HepG2 (cell line): ENCODE measurements around the gene CLIP2. TPM values are rescaled to one million over a fixed set of nuclear protein-coding genes. Genes with fewer than 3 reads are reported as not detected.
A peak's percentile ranks its signal among the peaks of the same experiment; 100 is the strongest.

Experiments used
- AGO1 ChIP-seq: fragments of 200-400 bp; formaldehyde crosslinking; IDR thresholded peaks from 2 replicates; pipeline ENCODE4 v1.6.1; 2017; ENCODE audit warnings: mild to moderate bottlenecking, low read depth, low read length, moderate library complexity; ENCODE audit not compliant: poor library complexity, severe bottlenecking
- DPF2 ChIP-seq: sonication (generic); formaldehyde crosslinking; IDR thresholded peaks from 2 replicates; pipeline ENCODE4 v1.4.0; 2020; ENCODE audit warnings: mild to moderate bottlenecking, low read depth, missing genetic modification reagents, borderline replicate concordance
- GTF2F1 ChIP-seq: fragments of 150-350 bp; IDR thresholded peaks from 2 replicates; pipeline ENCODE4 v1.6.1; 2014; ENCODE audit warnings: low read length
- HHEX ChIP-seq: IDR thresholded peaks from 2 replicates; pipeline ENCODE4 v1.6.1; 2016; ENCODE audit warnings: control low read depth
- JDP2 ChIP-seq: sonication (generic); formaldehyde crosslinking; IDR thresholded peaks from 2 replicates; pipeline ENCODE4 v1.8.1; 2022; ENCODE audit warnings: missing genetic modification reagents, borderline replicate concordance
- JUNB ChIP-seq: sonication (generic); formaldehyde crosslinking; IDR thresholded peaks from 2 replicates; pipeline ENCODE4 v1.8.0; 2022; ENCODE audit warnings: missing genetic modification reagents, mild to moderate bottlenecking, borderline replicate concordance
- MED1 ChIP-seq: sonication (generic); formaldehyde crosslinking; IDR thresholded peaks from 2 replicates; pipeline ENCODE4 v1.4.0; 2020; ENCODE audit warnings: missing genetic modification reagents
- NKX3-1 ChIP-seq: sonication (generic); formaldehyde crosslinking; IDR thresholded peaks from 2 replicates; pipeline ENCODE4 v1.5.0; 2020; ENCODE audit warnings: missing genetic modification reagents
- PHB2 ChIP-seq: fragments of 450-650 bp; IDR thresholded peaks from 2 replicates; pipeline ENCODE4 v1.6.1; 2018; ENCODE audit not compliant: partially characterized antibody
- PITX1 ChIP-seq: sonication (generic); formaldehyde crosslinking; IDR thresholded peaks from 2 replicates; pipeline ENCODE4 v1.5.1; 2020; ENCODE audit warnings: mild to moderate bottlenecking, missing genetic modification reagents
- SP1 ChIP-seq, 2 experiments: fragments of 450-650 bp in 1 of 2; sonication (generic) in 1 of 2; formaldehyde crosslinking in 1 of 2; IDR thresholded peaks; 2 replicates each; pipeline versions ENCODE4 v1.4.0 to v1.6.1; 2016 to 2020; ENCODE audit warnings: missing genetic modification reagents in 1 of 2
- SUZ12 ChIP-seq: fragments of 150-350 bp; IDR thresholded peaks from 2 replicates; pipeline ENCODE4 v1.6.1; 2014; ENCODE audit warnings: low read depth, low read length
- ZBTB8A ChIP-seq: sonication (generic); formaldehyde crosslinking; IDR thresholded peaks from 2 replicates; pipeline ENCODE4 v1.4.0; 2020; ENCODE audit warnings: mild to moderate bottlenecking, low read depth, missing genetic modification reagents, borderline replicate concordance
- ZFP37 ChIP-seq: sonication (generic); formaldehyde crosslinking; IDR thresholded peaks from 2 replicates; pipeline ENCODE4 v1.4.0; 2020; ENCODE audit warnings: missing genetic modification reagents, borderline replicate concordance
- ZIK1 ChIP-seq: sonication (generic); formaldehyde crosslinking; IDR thresholded peaks from 2 replicates; pipeline ENCODE4 v1.5.0; 2020; ENCODE audit warnings: mild to moderate bottlenecking, low read depth, missing genetic modification reagents, borderline replicate concordance
- ZKSCAN8 ChIP-seq: IDR thresholded peaks from 2 replicates; pipeline ENCODE4 v1.6.1; 2016; ENCODE audit warnings: borderline replicate concordance, missing genetic modification reagents, missing compliant biosample characterization
- ZNF124 ChIP-seq: sonication (generic); formaldehyde crosslinking; IDR thresholded peaks from 2 replicates; pipeline ENCODE4 v1.4.0; 2020; ENCODE audit warnings: missing genetic modification reagents
- ZNF251 ChIP-seq: sonication (generic); formaldehyde crosslinking; IDR thresholded peaks from 2 replicates; pipeline ENCODE4 v1.9.0; 2021; ENCODE audit warnings: mild to moderate bottlenecking, missing genetic modification reagents
- ZNF572 ChIP-seq: sonication (generic); formaldehyde crosslinking; IDR thresholded peaks from 2 replicates; pipeline ENCODE4 v1.5.1; 2020; ENCODE audit warnings: mild to moderate bottlenecking, missing genetic modification reagents
- ZNF577 ChIP-seq: sonication (generic); formaldehyde crosslinking; IDR thresholded peaks from 2 replicates; pipeline ENCODE4 v1.4.0; 2020; ENCODE audit warnings: mild to moderate bottlenecking, low read depth, missing genetic modification reagents, borderline replicate concordance
- polyA plus RNA-seq, 8 experiments: library from polyadenylated mRNA; depleted of rRNA in 3 of 8; stranded (reverse) in 7 of 8; unstranded in 1 of 8; fragments of >200 nt; fragmentation: Illumina TruSeq in 4 of 8; extraction: Trizol in 4 of 8; gene quantifications; 2 replicates each; pipeline versions ENCODE4 v1.2.1 to v1.2.3, GENCODE V29; 2011 to 2016; ENCODE audit warnings: low read depth in 4 of 8, missing spikeins in 1 of 8, mixed read lengths in 1 of 8; ENCODE audit not compliant: insufficient read depth in 1 of 8
- total RNA-seq, 5 experiments: library from RNA; depleted of rRNA; stranded (reverse); fragments of >200 nt; fragmentation: Illumina TruSeq; extraction: Trizol; gene quantifications; 2 replicates each; pipeline ENCODE4 v1.2.3, GENCODE V29; 2016; ENCODE audit warnings: low read depth in 1 of 5
- TF ChIP-seq, protein P1 (sequence below): sonication (generic); formaldehyde crosslinking; IDR thresholded peaks from 2 replicates; pipeline ENCODE4 v1.4.0; 2020; ENCODE audit warnings: missing genetic modification reagents
- TF ChIP-seq, protein P2 (sequence below): sonication (generic); formaldehyde crosslinking; IDR thresholded peaks from 2 replicates; pipeline ENCODE4 v1.4.0; 2020; ENCODE audit warnings: mild to moderate bottlenecking, missing genetic modification reagents
- TF ChIP-seq, protein P3 (sequence below): sonication (generic); formaldehyde crosslinking; IDR thresholded peaks from 2 replicates; pipeline ENCODE4 v1.8.0; 2022; ENCODE audit warnings: missing genetic modification reagents, low read depth, mild to moderate bottlenecking, borderline replicate concordance
- TF ChIP-seq, protein P4 (sequence below): sonication (generic); formaldehyde crosslinking; IDR thresholded peaks from 2 replicates; pipeline ENCODE4 v1.8.0; 2023; ENCODE audit warnings: mild to moderate bottlenecking, missing genetic modification reagents
- TF ChIP-seq, protein P5 (sequence below): sonication (generic); formaldehyde crosslinking; IDR thresholded peaks from 2 replicates; pipeline ENCODE4 v1.5.1; 2020; ENCODE audit warnings: mild to moderate bottlenecking, missing genetic modification reagents, moderate library complexity

CLIP2 gene
- total and polyA plus RNA-seq, 2 of the 13 experiments (the other 11 are each of a cell fraction or from before 2014, with no cell fraction given) = 6.5 to 17.4 TPM

DNA sequence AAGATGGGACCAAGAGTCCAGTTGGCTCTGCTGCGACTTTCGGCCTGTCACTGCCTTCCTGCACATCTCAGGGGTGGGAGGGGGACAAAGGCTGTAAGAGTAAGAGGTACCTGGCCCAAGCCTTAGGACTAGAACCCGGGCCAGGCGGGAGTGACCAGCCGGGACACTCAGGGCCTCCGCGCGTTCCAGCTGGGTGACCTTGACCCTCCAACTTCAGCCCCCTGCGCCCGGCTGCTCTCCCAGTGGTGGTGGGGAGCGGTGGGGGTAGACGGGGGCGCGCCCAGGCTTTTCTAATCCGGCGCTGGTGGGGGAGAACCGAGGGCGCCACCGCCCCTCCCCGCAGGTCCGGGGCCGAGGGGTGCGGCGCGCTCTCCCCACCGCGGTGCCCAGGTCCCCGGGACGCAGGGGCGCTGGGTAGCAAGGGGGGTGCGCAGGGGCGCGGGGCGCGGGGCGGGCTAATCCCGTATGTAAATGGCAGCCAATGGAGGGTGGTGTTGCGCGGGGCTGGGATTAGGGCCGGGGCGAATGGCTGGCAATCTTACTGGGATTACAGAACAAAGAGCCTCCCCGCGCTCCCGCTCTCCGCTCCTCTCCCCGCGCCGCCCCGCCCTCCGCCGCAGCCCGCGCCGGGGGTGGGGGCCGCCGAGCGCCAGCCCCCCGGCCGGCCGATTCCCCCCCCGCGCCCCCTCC, 164.3 kb downstream of the CLIP2 start, which contains the start of gene GTF2IRD1 (continued):
- TF ChIP-seq ZIK1 (CRISPR knock-in tag) (no peak), PITX1 (CRISPR knock-in tag) (peak; percentile 100), ZFP37 (no peak), HHEX (no peak), ZNF572 (no peak), AGO1 (no peak), GTF2F1 (no peak), JUNB (no peak), NKX3-1 (CRISPR knock-in tag) (no peak), DPF2 (CRISPR knock-in tag) (no peak), JDP2 (no peak), ZNF251 (CRISPR knock-in tag) (no peak), PHB2 (no peak), ZNF124 (CRISPR knock-in tag) (no peak), SP1 (IDR thresholded peaks at IDR 0.05) (no peak), SP1 (CRISPR knock-in tag; IDR thresholded peaks at IDR 0.05) (no peak), MED1 (peak; percentile 32), ZNF577 (CRISPR knock-in tag) (no peak), SUZ12 (no peak), ZBTB8A (no peak), ZKSCAN8 (CRISPR knock-in tag) (peak; percentile 26; the same call in 1 of the 2 replicates)
- TF ChIP-seq, protein P1, sequence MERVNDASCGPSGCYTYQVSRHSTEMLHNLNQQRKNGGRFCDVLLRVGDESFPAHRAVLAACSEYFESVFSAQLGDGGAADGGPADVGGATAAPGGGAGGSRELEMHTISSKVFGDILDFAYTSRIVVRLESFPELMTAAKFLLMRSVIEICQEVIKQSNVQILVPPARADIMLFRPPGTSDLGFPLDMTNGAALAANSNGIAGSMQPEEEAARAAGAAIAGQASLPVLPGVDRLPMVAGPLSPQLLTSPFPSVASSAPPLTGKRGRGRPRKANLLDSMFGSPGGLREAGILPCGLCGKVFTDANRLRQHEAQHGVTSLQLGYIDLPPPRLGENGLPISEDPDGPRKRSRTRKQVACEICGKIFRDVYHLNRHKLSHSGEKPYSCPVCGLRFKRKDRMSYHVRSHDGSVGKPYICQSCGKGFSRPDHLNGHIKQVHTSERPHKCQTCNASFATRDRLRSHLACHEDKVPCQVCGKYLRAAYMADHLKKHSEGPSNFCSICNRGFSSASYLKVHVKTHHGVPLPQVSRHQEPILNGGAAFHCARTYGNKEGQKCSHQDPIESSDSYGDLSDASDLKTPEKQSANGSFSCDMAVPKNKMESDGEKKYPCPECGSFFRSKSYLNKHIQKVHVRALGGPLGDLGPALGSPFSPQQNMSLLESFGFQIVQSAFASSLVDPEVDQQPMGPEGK (CRISPR knock-in tag) = peak; percentile 92
- TF ChIP-seq, protein P2, sequence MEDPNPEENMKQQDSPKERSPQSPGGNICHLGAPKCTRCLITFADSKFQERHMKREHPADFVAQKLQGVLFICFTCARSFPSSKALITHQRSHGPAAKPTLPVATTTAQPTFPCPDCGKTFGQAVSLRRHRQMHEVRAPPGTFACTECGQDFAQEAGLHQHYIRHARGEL (CRISPR knock-in tag) = no peak
- TF ChIP-seq, protein P3, sequence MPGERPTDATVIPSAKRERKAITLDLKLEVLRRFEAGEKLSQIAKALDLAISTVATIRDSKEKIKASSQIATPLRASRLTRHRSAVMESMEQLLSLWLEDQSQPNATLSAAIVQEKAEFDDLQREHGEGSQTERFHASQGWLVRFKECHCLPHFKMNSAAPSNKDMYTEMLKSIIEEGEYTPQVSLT (CRISPR knock-in tag) = no peak
- TF ChIP-seq, protein P4, sequence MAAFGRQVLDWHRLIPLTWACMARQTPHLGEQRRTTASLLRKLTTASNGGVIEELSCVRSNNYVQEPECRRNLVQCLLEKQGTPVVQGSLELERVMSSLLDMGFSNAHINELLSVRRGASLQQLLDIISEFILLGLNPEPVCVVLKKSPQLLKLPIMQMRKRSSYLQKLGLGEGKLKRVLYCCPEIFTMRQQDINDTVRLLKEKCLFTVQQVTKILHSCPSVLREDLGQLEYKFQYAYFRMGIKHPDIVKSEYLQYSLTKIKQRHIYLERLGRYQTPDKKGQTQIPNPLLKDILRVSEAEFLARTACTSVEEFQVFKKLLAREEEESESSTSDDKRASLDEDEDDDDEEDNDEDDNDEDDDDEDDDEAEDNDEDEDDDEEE (CRISPR knock-in tag) = no peak
- TF ChIP-seq, protein P5, sequence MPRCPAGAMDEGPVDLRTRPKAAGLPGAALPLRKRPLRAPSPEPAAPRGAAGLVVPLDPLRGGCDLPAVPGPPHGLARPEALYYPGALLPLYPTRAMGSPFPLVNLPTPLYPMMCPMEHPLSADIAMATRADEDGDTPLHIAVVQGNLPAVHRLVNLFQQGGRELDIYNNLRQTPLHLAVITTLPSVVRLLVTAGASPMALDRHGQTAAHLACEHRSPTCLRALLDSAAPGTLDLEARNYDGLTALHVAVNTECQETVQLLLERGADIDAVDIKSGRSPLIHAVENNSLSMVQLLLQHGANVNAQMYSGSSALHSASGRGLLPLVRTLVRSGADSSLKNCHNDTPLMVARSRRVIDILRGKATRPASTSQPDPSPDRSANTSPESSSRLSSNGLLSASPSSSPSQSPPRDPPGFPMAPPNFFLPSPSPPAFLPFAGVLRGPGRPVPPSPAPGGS (CRISPR knock-in tag) = no peak
